ENCODE measurements around the gene KCNJ10.

GRCh38 chr1:160077486-160077885 is 7.5 kb upstream of the KCNJ10 start:
- no peak for TF ChIP-seq CREB1 (CRISPR knock-in tag; IDR thresholded peaks at IDR 0.05)
- TF ChIP-seq ATF6 (CRISPR knock-in tag; IDR thresholded peaks at IDR 0.05) = no peak
- no peak for TF ChIP-seq CTCF (IDR thresholded peaks at IDR 0.05)
- TF ChIP-seq, protein P1, sequence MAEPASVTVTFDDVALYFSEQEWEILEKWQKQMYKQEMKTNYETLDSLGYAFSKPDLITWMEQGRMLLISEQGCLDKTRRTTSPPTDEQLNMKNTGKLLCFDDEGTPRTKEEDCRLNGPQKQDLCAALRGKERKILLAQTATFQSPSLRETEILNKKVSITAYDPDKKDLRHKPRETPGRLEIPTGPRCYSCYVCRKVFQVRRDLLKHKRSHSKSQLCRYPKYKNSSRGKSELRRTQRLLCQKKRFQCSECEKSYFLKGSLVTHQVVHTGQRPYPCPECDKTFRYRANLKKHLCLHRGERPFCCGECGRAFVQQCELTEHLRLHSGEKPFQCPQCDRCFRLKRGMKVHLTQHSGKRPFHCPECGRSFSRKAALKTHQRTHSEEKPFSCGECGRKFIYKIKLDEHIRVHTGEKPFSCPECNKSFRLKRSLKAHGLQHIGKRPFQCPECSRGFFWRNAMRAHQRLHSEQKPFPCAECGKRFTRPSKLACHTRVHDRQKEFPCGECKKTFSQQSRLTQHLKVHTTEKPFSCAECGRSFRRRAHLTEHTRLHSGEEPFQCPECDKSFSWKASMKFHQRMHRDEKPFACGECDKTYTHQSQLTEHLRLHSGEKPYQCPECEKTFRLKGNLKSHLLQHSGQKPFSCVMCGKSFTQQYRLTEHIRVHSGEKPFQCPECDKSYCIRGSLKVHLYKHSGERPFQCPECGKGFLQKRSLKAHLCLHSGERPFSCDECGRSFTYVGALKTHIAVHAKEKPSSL (CRISPR knock-in tag; conservative IDR thresholded peaks at IDR 0.05) = no peak
- no peak for TF ChIP-seq JUN (CRISPR knock-in tag; IDR thresholded peaks at IDR 0.05)
- TF ChIP-seq, protein P2, sequence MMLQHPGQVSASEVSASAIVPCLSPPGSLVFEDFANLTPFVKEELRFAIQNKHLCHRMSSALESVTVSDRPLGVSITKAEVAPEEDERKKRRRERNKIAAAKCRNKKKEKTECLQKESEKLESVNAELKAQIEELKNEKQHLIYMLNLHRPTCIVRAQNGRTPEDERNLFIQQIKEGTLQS (CRISPR knock-in tag; conservative IDR thresholded peaks at IDR 0.05) = no peak
- TF ChIP-seq E2F1 (CRISPR knock-in tag; IDR thresholded peaks at IDR 0.05) = no peak
- no peak for TF ChIP-seq ATF1 (CRISPR knock-in tag; IDR thresholded peaks at IDR 0.05)
- no peak for TF ChIP-seq ZNF219 (CRISPR knock-in tag; IDR thresholded peaks at IDR 0.05; ENCODE audit: borderline replicate concordance)
- TF ChIP-seq, protein P3, sequence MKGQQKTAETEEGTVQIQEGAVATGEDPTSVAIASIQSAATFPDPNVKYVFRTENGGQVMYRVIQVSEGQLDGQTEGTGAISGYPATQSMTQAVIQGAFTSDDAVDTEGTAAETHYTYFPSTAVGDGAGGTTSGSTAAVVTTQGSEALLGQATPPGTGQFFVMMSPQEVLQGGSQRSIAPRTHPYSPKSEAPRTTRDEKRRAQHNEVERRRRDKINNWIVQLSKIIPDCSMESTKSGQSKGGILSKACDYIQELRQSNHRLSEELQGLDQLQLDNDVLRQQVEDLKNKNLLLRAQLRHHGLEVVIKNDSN (CRISPR knock-in tag; IDR thresholded peaks at IDR 0.05) = no peak
- TF ChIP-seq E2F4 (CRISPR knock-in tag; IDR thresholded peaks at IDR 0.05; ENCODE audit: borderline replicate concordance, low read depth) = no peak
- TF ChIP-seq STAT6 (CRISPR knock-in tag; conservative IDR thresholded peaks at IDR 0.05; ENCODE audit: low read depth) = no peak

All from WTC11 (cell line).